WTC11 (cell line): ENCODE results near the gene COX4I1. TPM values are rescaled to one million over a fixed set of nuclear protein-coding genes. Genes with fewer than 3 reads are reported as not detected.

ENCODE experiments used
- ATAC-seq: fragments of 200-7000 bp; cut with Tn5 transposase; 2 replicates; pipeline ENCODE4 v1.10.0; 2021; ENCODE audit warnings: mild to moderate bottlenecking, moderate library complexity
- CTCF ChIA-PET: fragments of 300-600 bp; sonication (Branson Sonifier 250); formaldehyde crosslinking; loops from one replicate; lab custom pipeline; 2021; ENCODE audit warnings: antibody characterized with exemption; lab: Charles Lee
- POLR2A ChIA-PET: fragments of 350-600 bp; sonication (Branson Sonifier 250); formaldehyde crosslinking; loops from one replicate; lab custom pipeline; 2021; ENCODE audit warnings: antibody characterized with exemption; lab: Charles Lee
- DNase-seq: peaks from one replicate; pipeline ENCODE4 v3.0.0; 2021; ENCODE audit warnings: low spot score
- H3K27ac Mint-ChIP-seq: 2 replicates; pipeline ENCODE4 v1.8.0; 2021; ENCODE audit warnings: mixed read lengths
- H3K27me3 Mint-ChIP-seq: 2 replicates; pipeline ENCODE4 v1.8.0; 2021; ENCODE audit warnings: low read depth, mild to moderate bottlenecking, moderate library complexity, mixed read lengths
- H3K36me3 Mint-ChIP-seq: 2 replicates; pipeline ENCODE4 v1.8.0; 2021; ENCODE audit warnings: mixed read lengths
- H3K4me1 Mint-ChIP-seq: 2 replicates; pipeline ENCODE4 v1.8.0; 2022; ENCODE audit warnings: mixed read lengths
- H3K4me3 Mint-ChIP-seq: 2 replicates; pipeline ENCODE4 v1.8.0; 2021; ENCODE audit warnings: mild to moderate bottlenecking, moderate library complexity, mixed read lengths
- H3K9me3 Mint-ChIP-seq: 2 replicates; pipeline ENCODE4 v1.8.0; 2021; ENCODE audit warnings: mixed read lengths
- ESRRA ChIP-seq: sonication (generic); formaldehyde crosslinking; IDR thresholded peaks from 2 replicates; pipeline ENCODE4 v1.8.1; 2022; ENCODE audit warnings: mild to moderate bottlenecking, missing genetic modification reagents, borderline replicate concordance
- FOXK1 ChIP-seq: sonication (generic); formaldehyde crosslinking; IDR thresholded peaks from 2 replicates; pipeline ENCODE4 v1.8.0; 2022; ENCODE audit warnings: mild to moderate bottlenecking, moderate library complexity, missing genetic modification reagents
- GABPB1 ChIP-seq: sonication (generic); formaldehyde crosslinking; IDR thresholded peaks from 2 replicates; pipeline ENCODE4 v1.8.1; 2023; ENCODE audit warnings: mild to moderate bottlenecking, missing genetic modification reagents
- HMGA2 ChIP-seq: fragments of 250-450 bp; sonication (Bioruptor Pico); IDR thresholded peaks from 2 replicates; pipeline ENCODE4 v1.4.0; 2021; ENCODE audit warnings: mild to moderate bottlenecking, moderate library complexity
- IRF2 ChIP-seq: sonication (generic); formaldehyde crosslinking; IDR thresholded peaks from 2 replicates; pipeline ENCODE4 v1.8.0; 2022; ENCODE audit warnings: low read depth, missing genetic modification reagents, borderline replicate concordance
- MYBL2 ChIP-seq: sonication (generic); formaldehyde crosslinking; IDR thresholded peaks from 2 replicates; pipeline ENCODE4 v1.8.1; 2023; ENCODE audit warnings: mild to moderate bottlenecking, moderate library complexity, missing genetic modification reagents
- RELA ChIP-seq: sonication (generic); formaldehyde crosslinking; IDR thresholded peaks from 2 replicates; pipeline ENCODE4 v1.8.1; 2022; ENCODE audit warnings: missing genetic modification reagents, mild to moderate bottlenecking, borderline replicate concordance
- RORB ChIP-seq: fragments of 250-450 bp; sonication (Bioruptor Pico); IDR thresholded peaks from 2 replicates; pipeline ENCODE4 v1.9.0; 2021; ENCODE audit warnings: mild to moderate bottlenecking
- TP53 ChIP-seq: sonication (generic); formaldehyde crosslinking; IDR thresholded peaks from 2 replicates; pipeline ENCODE4 v1.8.1; 2023; ENCODE audit warnings: mild to moderate bottlenecking, missing genetic modification reagents
- ZNF219 ChIP-seq: sonication (generic); formaldehyde crosslinking; IDR thresholded peaks from 2 replicates; pipeline ENCODE4 v1.8.0; 2023; ENCODE audit warnings: missing genetic modification reagents, mild to moderate bottlenecking, borderline replicate concordance
- total RNA-seq: library from RNA; stranded (reverse); gene quantifications from 3 replicates; pipeline ENCODE4 v1.2.3, GENCODE V29; 2021
- TF ChIP-seq, protein P1 (sequence below): sonication (generic); formaldehyde crosslinking; IDR thresholded peaks from 2 replicates; pipeline ENCODE4 v1.8.1; 2023; ENCODE audit warnings: mild to moderate bottlenecking, missing genetic modification reagents, moderate library complexity
- TF ChIP-seq, protein P2 (sequence below): sonication (generic); formaldehyde crosslinking; IDR thresholded peaks from 2 replicates; pipeline ENCODE4 v1.8.0; 2023; ENCODE audit warnings: missing genetic modification reagents, mild to moderate bottlenecking, borderline replicate concordance
- TF ChIP-seq, protein P3 (sequence below): sonication (generic); formaldehyde crosslinking; IDR thresholded peaks from 2 replicates; pipeline ENCODE4 v1.8.0; 2022; ENCODE audit warnings: mild to moderate bottlenecking, missing genetic modification reagents
- TF ChIP-seq, protein P4 (sequence below): sonication (generic); formaldehyde crosslinking; IDR thresholded peaks from 2 replicates; pipeline ENCODE4 v1.8.1; 2022; ENCODE audit warnings: missing genetic modification reagents, borderline replicate concordance
- TF ChIP-seq, protein P5 (sequence below): fragments of 250-450 bp; sonication (Bioruptor Pico); IDR thresholded peaks from 2 replicates; pipeline ENCODE4 v1.9.0; 2021; ENCODE audit warnings: moderate library complexity, mild to moderate bottlenecking, inconsistent platforms, borderline replicate concordance
- TF ChIP-seq, protein P6 (sequence below): fragments of 250-450 bp; sonication (Bioruptor Pico); IDR thresholded peaks from 2 replicates; pipeline ENCODE4 v1.9.0; 2021; ENCODE audit warnings: mild to moderate bottlenecking
- TF ChIP-seq, protein P7 (sequence below): fragments of 200-600 bp; IDR thresholded peaks from 2 replicates; pipeline ENCODE4 v1.8.0; 2022; ENCODE audit warnings: antibody characterized with exemption
- TF ChIP-seq, protein P8 (sequence below): sonication (generic); formaldehyde crosslinking; IDR thresholded peaks from 2 replicates; pipeline ENCODE4 v1.8.0; 2023; ENCODE audit warnings: missing genetic modification reagents
- TF ChIP-seq, protein P9 (sequence below): fragments of 250-450 bp; sonication (Bioruptor Pico); IDR thresholded peaks from 2 replicates; pipeline ENCODE4 v1.9.0; 2021; ENCODE audit warnings: mild to moderate bottlenecking

The COX4I1 gene
- total RNA-seq, 1 experiment from 2014 or later: 618 TPM

DNA sequence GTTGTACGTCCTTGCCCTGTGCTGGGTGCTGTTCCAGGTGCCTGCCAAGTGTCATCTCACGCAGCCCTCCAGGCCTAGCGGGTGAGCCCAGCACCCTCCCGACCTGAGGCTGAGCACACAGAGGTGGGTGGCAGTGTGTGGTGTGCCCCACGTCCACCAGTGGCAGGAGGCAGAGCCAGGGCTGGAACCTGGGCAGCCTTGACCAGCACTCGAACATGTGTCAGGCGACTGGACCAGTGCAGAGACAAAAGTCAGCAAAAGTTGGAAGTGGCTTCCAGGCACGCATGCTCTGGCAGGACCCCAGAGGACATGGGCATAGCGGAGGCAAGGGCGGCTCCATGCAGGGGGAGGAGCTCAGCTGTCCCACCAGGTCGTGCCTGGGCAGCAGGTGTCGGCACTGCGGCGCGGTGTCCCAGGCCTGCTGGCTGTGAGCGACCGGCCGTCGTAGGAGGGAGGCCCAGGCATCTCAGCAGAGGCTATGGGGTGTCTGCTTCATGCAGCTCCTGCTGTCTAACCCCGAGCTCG lies 35.8 kb downstream of the COX4I1 start:
- ChIA-PET CTCF (interaction anchor here (0.6 to 10.4 kb wide), 4 partner anchors 15 to 237 kb away, joined by 3 to 67 read pairs (median 4); no protein-coding TSS in a partner anchor), POLR2A (no interaction called here)
- TF ChIP-seq ESRRA (CRISPR knock-in tag): no peak
- TF ChIP-seq RORB (CRISPR knock-in tag): no peak
- TF ChIP-seq, protein P1, sequence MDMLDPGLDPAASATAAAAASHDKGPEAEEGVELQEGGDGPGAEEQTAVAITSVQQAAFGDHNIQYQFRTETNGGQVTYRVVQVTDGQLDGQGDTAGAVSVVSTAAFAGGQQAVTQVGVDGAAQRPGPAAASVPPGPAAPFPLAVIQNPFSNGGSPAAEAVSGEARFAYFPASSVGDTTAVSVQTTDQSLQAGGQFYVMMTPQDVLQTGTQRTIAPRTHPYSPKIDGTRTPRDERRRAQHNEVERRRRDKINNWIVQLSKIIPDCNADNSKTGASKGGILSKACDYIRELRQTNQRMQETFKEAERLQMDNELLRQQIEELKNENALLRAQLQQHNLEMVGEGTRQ (CRISPR knock-in tag): no peak
- no peak for TF ChIP-seq TP53 (CRISPR knock-in tag)
- TF ChIP-seq, protein P2, sequence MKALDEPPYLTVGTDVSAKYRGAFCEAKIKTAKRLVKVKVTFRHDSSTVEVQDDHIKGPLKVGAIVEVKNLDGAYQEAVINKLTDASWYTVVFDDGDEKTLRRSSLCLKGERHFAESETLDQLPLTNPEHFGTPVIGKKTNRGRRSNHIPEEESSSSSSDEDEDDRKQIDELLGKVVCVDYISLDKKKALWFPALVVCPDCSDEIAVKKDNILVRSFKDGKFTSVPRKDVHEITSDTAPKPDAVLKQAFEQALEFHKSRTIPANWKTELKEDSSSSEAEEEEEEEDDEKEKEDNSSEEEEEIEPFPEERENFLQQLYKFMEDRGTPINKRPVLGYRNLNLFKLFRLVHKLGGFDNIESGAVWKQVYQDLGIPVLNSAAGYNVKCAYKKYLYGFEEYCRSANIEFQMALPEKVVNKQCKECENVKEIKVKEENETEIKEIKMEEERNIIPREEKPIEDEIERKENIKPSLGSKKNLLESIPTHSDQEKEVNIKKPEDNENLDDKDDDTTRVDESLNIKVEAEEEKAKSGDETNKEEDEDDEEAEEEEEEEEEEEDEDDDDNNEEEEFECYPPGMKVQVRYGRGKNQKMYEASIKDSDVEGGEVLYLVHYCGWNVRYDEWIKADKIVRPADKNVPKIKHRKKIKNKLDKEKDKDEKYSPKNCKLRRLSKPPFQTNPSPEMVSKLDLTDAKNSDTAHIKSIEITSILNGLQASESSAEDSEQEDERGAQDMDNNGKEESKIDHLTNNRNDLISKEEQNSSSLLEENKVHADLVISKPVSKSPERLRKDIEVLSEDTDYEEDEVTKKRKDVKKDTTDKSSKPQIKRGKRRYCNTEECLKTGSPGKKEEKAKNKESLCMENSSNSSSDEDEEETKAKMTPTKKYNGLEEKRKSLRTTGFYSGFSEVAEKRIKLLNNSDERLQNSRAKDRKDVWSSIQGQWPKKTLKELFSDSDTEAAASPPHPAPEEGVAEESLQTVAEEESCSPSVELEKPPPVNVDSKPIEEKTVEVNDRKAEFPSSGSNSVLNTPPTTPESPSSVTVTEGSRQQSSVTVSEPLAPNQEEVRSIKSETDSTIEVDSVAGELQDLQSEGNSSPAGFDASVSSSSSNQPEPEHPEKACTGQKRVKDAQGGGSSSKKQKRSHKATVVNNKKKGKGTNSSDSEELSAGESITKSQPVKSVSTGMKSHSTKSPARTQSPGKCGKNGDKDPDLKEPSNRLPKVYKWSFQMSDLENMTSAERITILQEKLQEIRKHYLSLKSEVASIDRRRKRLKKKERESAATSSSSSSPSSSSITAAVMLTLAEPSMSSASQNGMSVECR: no peak
- TF ChIP-seq ZNF219 (CRISPR knock-in tag): no peak
- TF ChIP-seq, protein P3, sequence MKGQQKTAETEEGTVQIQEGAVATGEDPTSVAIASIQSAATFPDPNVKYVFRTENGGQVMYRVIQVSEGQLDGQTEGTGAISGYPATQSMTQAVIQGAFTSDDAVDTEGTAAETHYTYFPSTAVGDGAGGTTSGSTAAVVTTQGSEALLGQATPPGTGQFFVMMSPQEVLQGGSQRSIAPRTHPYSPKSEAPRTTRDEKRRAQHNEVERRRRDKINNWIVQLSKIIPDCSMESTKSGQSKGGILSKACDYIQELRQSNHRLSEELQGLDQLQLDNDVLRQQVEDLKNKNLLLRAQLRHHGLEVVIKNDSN (CRISPR knock-in tag): no peak
- Mint-ChIP-seq H3K27ac (no peak overlapping the region), H3K4me1 (no peaks in the 10 kb centered on the region), H3K27me3 (peaks cover 17% of the 10 kb centered on the region), H3K9me3 (peaks cover 30% of the 10 kb centered on the region), H3K36me3 (peaks cover 8% of the 10 kb centered on the region; the same call in 1 of the 2 replicates), H3K4me3 (no peak overlapping the region)
- ATAC-seq: no peak
- no peak for DNase-seq

DNA sequence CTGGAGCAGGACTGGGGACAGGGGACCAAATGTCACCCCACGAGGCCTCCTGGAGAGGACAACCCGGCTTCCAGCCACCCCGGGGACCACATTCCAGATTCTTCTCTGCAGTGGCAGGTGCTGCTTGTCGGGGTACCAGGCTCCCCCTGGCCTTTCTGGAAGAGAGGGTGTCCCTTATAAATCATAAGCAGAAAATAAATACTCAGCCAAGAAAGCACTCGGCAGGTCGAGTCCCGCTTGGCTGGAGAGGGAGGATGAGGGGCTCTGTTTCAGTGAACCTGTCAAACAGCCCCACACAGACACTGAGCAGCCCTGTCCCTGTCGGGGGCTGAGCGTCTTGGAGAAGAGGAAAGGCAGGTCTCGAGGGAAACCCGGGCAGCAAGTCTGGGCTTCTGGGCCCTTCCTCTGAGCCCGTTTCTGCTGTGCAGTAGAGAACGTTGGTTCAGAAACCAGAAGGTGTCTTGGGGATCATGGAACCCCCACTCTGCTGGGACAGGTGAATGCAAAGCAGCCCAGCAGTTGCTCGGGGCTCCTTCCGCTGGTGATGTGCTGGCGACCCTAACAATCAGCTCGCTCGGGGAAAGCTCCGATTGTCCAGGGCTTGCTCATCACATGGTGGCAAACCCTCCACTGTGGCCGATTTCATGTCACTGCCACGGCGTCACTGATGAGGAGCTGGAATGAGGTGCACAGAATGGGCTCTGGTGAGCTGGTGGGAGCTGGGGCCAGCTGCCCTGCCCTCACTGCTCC lies 36.6 kb downstream of the COX4I1 start:
- H3K4me3 Mint-ChIP-seq: no peak overlapping the region
- POLR2A ChIA-PET: no interaction called here
- peaks cover 17% of the 10 kb centered on the region for H3K27me3 Mint-ChIP-seq
- DNase-seq: no peak
- H3K9me3 Mint-ChIP-seq: peaks cover 30% of the 10 kb centered on the region
- CTCF ChIA-PET: interaction anchor here (0.6 to 10.4 kb wide), 4 partner anchors 16 to 126 kb away, joined by 3 to 67 read pairs (median 3); no protein-coding TSS in a partner anchor
- H3K4me1 Mint-ChIP-seq: no peaks in the 10 kb centered on the region
- no peak for ATAC-seq
- H3K27ac Mint-ChIP-seq: no peak overlapping the region
- H3K36me3 Mint-ChIP-seq: peaks cover 8% of the 10 kb centered on the region; the same call in 1 of the 2 replicates
- TF ChIP-seq FOXK1 (CRISPR knock-in tag) (no peak), RELA (CRISPR knock-in tag) (no peak), IRF2 (CRISPR knock-in tag) (no peak), MYBL2 (CRISPR knock-in tag) (no peak), HMGA2 (no peak), GABPB1 (CRISPR knock-in tag) (no peak)
- TF ChIP-seq, protein P4, sequence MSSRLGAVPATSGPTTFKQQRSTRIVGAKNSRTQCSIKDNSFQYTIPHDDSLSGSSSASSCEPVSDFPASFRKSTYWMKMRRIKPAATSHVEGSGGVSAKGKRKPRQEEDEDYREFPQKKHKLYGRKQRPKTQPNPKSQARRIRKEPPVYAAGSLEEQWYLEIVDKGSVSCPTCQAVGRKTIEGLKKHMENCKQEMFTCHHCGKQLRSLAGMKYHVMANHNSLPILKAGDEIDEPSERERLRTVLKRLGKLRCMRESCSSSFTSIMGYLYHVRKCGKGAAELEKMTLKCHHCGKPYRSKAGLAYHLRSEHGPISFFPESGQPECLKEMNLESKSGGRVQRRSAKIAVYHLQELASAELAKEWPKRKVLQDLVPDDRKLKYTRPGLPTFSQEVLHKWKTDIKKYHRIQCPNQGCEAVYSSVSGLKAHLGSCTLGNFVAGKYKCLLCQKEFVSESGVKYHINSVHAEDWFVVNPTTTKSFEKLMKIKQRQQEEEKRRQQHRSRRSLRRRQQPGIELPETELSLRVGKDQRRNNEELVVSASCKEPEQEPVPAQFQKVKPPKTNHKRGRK (CRISPR knock-in tag): no peak
- TF ChIP-seq, protein P5, sequence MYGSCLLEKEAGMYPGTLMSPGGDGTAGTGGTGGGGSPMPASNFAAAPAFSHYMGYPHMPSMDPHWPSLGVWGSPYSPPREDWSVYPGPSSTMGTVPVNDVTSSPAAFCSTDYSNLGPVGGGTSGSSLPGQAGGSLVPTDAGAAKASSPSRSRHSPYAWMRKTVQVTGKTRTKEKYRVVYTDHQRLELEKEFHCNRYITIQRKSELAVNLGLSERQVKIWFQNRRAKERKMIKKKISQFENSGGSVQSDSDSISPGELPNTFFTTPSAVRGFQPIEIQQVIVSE (CRISPR knock-in tag): no peak
- TF ChIP-seq, protein P6, sequence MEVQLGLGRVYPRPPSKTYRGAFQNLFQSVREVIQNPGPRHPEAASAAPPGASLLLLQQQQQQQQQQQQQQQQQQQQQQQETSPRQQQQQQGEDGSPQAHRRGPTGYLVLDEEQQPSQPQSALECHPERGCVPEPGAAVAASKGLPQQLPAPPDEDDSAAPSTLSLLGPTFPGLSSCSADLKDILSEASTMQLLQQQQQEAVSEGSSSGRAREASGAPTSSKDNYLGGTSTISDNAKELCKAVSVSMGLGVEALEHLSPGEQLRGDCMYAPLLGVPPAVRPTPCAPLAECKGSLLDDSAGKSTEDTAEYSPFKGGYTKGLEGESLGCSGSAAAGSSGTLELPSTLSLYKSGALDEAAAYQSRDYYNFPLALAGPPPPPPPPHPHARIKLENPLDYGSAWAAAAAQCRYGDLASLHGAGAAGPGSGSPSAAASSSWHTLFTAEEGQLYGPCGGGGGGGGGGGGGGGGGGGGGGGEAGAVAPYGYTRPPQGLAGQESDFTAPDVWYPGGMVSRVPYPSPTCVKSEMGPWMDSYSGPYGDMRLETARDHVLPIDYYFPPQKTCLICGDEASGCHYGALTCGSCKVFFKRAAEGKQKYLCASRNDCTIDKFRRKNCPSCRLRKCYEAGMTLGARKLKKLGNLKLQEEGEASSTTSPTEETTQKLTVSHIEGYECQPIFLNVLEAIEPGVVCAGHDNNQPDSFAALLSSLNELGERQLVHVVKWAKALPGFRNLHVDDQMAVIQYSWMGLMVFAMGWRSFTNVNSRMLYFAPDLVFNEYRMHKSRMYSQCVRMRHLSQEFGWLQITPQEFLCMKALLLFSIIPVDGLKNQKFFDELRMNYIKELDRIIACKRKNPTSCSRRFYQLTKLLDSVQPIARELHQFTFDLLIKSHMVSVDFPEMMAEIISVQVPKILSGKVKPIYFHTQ: no peak
- TF ChIP-seq, protein P7, sequence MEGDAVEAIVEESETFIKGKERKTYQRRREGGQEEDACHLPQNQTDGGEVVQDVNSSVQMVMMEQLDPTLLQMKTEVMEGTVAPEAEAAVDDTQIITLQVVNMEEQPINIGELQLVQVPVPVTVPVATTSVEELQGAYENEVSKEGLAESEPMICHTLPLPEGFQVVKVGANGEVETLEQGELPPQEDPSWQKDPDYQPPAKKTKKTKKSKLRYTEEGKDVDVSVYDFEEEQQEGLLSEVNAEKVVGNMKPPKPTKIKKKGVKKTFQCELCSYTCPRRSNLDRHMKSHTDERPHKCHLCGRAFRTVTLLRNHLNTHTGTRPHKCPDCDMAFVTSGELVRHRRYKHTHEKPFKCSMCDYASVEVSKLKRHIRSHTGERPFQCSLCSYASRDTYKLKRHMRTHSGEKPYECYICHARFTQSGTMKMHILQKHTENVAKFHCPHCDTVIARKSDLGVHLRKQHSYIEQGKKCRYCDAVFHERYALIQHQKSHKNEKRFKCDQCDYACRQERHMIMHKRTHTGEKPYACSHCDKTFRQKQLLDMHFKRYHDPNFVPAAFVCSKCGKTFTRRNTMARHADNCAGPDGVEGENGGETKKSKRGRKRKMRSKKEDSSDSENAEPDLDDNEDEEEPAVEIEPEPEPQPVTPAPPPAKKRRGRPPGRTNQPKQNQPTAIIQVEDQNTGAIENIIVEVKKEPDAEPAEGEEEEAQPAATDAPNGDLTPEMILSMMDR: no peak
- TF ChIP-seq, protein P8, sequence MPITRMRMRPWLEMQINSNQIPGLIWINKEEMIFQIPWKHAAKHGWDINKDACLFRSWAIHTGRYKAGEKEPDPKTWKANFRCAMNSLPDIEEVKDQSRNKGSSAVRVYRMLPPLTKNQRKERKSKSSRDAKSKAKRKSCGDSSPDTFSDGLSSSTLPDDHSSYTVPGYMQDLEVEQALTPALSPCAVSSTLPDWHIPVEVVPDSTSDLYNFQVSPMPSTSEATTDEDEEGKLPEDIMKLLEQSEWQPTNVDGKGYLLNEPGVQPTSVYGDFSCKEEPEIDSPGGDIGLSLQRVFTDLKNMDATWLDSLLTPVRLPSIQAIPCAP (CRISPR knock-in tag): no peak
- TF ChIP-seq, protein P9, sequence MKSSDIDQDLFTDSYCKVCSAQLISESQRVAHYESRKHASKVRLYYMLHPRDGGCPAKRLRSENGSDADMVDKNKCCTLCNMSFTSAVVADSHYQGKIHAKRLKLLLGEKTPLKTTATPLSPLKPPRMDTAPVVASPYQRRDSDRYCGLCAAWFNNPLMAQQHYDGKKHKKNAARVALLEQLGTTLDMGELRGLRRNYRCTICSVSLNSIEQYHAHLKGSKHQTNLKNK (CRISPR knock-in tag): no peak
